Thymus (tissue), 11 donors: ENCODE data around the gene GARIN5A. TPM values are rescaled to one million over a fixed set of nuclear protein-coding genes. Genes with fewer than 3 reads are reported as not detected.

Experiments used
- DNase-seq, 9 donors: peaks; one replicate each; pipeline ENCODE4 v3.0.0-alpha.2; 2013; ENCODE audit warnings: low spot score in 9 of 9, low read depth in 6 of 9, missing footprints in 1 of 9
- H3K27ac ChIP-seq, 2 donors: one replicate each; pipeline ENCODE4 v1.5.1; 2013; ENCODE audit warnings: control low read depth in 1 of 2, low read depth in 1 of 2, low read length in 1 of 2, mild to moderate bottlenecking in 1 of 2, moderate library complexity in 1 of 2
- H3K27me3 ChIP-seq, 2 donors: one replicate each; pipeline ENCODE4 v1.5.1; 2013; ENCODE audit warnings: low read length in 1 of 2; ENCODE audit not compliant: control insufficient read depth in 2 of 2, insufficient read depth in 1 of 2
- H3K36me3 ChIP-seq, 2 donors: one replicate each; pipeline ENCODE4 v1.5.1; 2013; ENCODE audit warnings: low read length in 1 of 2, mild to moderate bottlenecking in 1 of 2, moderate library complexity in 1 of 2; ENCODE audit not compliant: control insufficient read depth in 2 of 2, insufficient read depth in 2 of 2
- H3K4me1 ChIP-seq, 2 donors: one replicate each; pipeline ENCODE4 v1.5.1; 2013; ENCODE audit warnings: low read length in 2 of 2; ENCODE audit not compliant: control insufficient read depth in 2 of 2, insufficient read depth in 2 of 2
- H3K4me3 ChIP-seq, 2 donors: one replicate each; pipeline ENCODE4 v1.5.1; 2013; ENCODE audit warnings: low read length in 2 of 2, control low read depth in 1 of 2, mild to moderate bottlenecking in 1 of 2
- H3K9me3 ChIP-seq, 2 donors: one replicate each; pipeline ENCODE4 v1.5.1; 2013; ENCODE audit warnings: low read length in 1 of 2, mild to moderate bottlenecking in 1 of 2; ENCODE audit not compliant: control insufficient read depth in 2 of 2, insufficient read depth in 1 of 2
- WGBS: extraction: QIAGEN DNeasy Blood & Tissue Kit; methylation state at CpG from one replicate; pipeline ENCODE4 v1.1.7; 2013; 5-methylcytosine and 5-hydroxymethylcytosine counted together
- polyA plus RNA-seq: library from polyadenylated mRNA; stranded (reverse); fragments of 200-250 nt; gene quantifications from one replicate; pipeline ENCODE4 v1.2.3, GENCODE V29; 2013
- total RNA-seq: library from RNA; stranded (reverse); fragments of 120-200 nt; gene quantifications from one replicate; pipeline ENCODE4 v1.2.4, GENCODE V29; 2013
- donor health status: healthy.

GARIN5A gene
- total and polyA plus RNA-seq, 2 donors, result 2.9 to 3.4 TPM

- H3K36me3 ChIP-seq, result no peaks in the 10 kb centered on the region
- no peak overlapping the region for H3K27ac ChIP-seq
- no peak overlapping the region for H3K4me3 ChIP-seq
- H3K9me3 ChIP-seq, result peaks cover 0 to 1% of the 10 kb centered on the region in 2 donors
- H3K27me3 ChIP-seq, result peaks cover 12 to 38% of the 10 kb centered on the region in 2 donors
- peaks cover 0 to 8% of the 10 kb centered on the region in 2 donors for H3K4me1 ChIP-seq
- DNase-seq, result no peak
- WGBS, result 70% methylated on average over 7 of the region's 7 CpGs
Observed at GRCh38 chr19:50425581-50425980, 51.1 kb downstream of the GARIN5A start.

- Histone ChIP-seq H3K27ac (no peak overlapping the region), H3K27me3 (peaks cover 12 to 38% of the 10 kb centered on the region in 2 donors), H3K36me3 (no peaks in the 10 kb centered on the region), H3K4me3 (no peak overlapping the region), H3K4me1 (peaks cover 0 to 10% of the 10 kb centered on the region in 2 donors), H3K9me3 (peaks cover 0 to 1% of the 10 kb centered on the region in 2 donors)
- DNase-seq, result no peak
- 94% methylated on average over 22 of the region's 22 CpGs for WGBS
Observed at GRCh38 chr19:50423279-50424113, 53.2 kb downstream of the GARIN5A start.

GRCh38 chr19:50422397-50423278 lies 54.0 kb downstream of the GARIN5A start:
- H3K27me3 ChIP-seq, result peaks cover 11 to 37% of the 10 kb centered on the region in 2 donors
- DNase-seq, result no peak
- no peak overlapping the region for H3K27ac ChIP-seq
- no peak overlapping the region for H3K4me3 ChIP-seq
- 94% methylated on average over 18 of the region's 18 CpGs for WGBS
- H3K36me3 ChIP-seq, result no peaks in the 10 kb centered on the region
- H3K4me1 ChIP-seq, result peaks cover 0 to 5% of the 10 kb centered on the region in 2 donors
- peaks cover 0 to 1% of the 10 kb centered on the region in 2 donors for H3K9me3 ChIP-seq

GRCh38 chr19:50420808-50421207 lies 55.8 kb downstream of the GARIN5A start:
- Histone ChIP-seq H3K36me3 (peaks cover 0 to 6% of the 10 kb centered on the region in 2 donors), H3K9me3 (peaks cover 0 to 1% of the 10 kb centered on the region in 2 donors), H3K27ac (no peak overlapping the region), H3K4me3 (no peak overlapping the region), H3K27me3 (peaks cover 9 to 30% of the 10 kb centered on the region in 2 donors), H3K4me1 (peaks cover 0 to 8% of the 10 kb centered on the region in 2 donors)
- 65% methylated on average over 3 of the region's 3 CpGs for WGBS
- DNase-seq, result no peak

GRCh38 chr19:50420127-50420526 lies 56.5 kb downstream of the GARIN5A start:
- Histone ChIP-seq H3K27ac (no peak overlapping the region), H3K4me1 (peaks cover 0 to 12% of the 10 kb centered on the region in 2 donors), H3K4me3 (peak overlapping the region in 1 of 2 donors; percentile 19), H3K27me3 (peaks cover 9 to 30% of the 10 kb centered on the region in 2 donors), H3K9me3 (peaks cover 0 to 1% of the 10 kb centered on the region in 2 donors), H3K36me3 (peaks cover 0 to 6% of the 10 kb centered on the region in 2 donors)
- DNase-seq, result no peak
- WGBS, result 54% methylated on average over 3 of the region's 3 CpGs

- H3K27me3 ChIP-seq, result peaks cover 9 to 30% of the 10 kb centered on the region in 2 donors
- 15% methylated on average over 8 of the region's 8 CpGs for WGBS
- peaks cover 0 to 1% of the 10 kb centered on the region in 2 donors for H3K9me3 ChIP-seq
- peaks cover 0 to 15% of the 10 kb centered on the region in 2 donors for H3K4me1 ChIP-seq
- H3K27ac ChIP-seq, result no peak overlapping the region
- no peak for DNase-seq
- peak overlapping the region in 1 of 2 donors; percentile 19 for H3K4me3 ChIP-seq
- H3K36me3 ChIP-seq, result peaks cover 0 to 6% of the 10 kb centered on the region in 2 donors
Observed at GRCh38 chr19:50419580-50420035, 57.0 kb downstream of the GARIN5A start.

GRCh38 chr19:50419022-50419579 lies 57.5 kb downstream of the GARIN5A start:
- Histone ChIP-seq H3K4me3 (peak overlapping the region in 1 of 2 donors; percentile 19), H3K9me3 (peaks cover 0 to 1% of the 10 kb centered on the region in 2 donors), H3K27ac (no peak overlapping the region), H3K27me3 (peaks cover 9 to 30% of the 10 kb centered on the region in 2 donors), H3K36me3 (peaks cover 0 to 6% of the 10 kb centered on the region in 2 donors), H3K4me1 (peaks cover 0 to 15% of the 10 kb centered on the region in 2 donors)
- DNase-seq, result no peak
- 18% methylated on average over 14 of the region's 14 CpGs for WGBS

- peaks cover 0 to 6% of the 10 kb centered on the region in 2 donors for H3K36me3 ChIP-seq
- peak within 1 kb of the TSS in 1 of 2 donors; percentile 19 for H3K4me3 ChIP-seq
- no peak for DNase-seq
- H3K9me3 ChIP-seq, result peaks cover 0 to 1% of the 10 kb centered on the region in 2 donors
- H3K4me1 ChIP-seq, result peaks cover 0 to 15% of the 10 kb centered on the region in 2 donors
- peaks cover 9 to 30% of the 10 kb centered on the region in 2 donors for H3K27me3 ChIP-seq
- H3K27ac ChIP-seq, result no peak within 1 kb of the TSS
- WGBS, result 58% methylated on average over 34 of the region's 34 CpGs
Observed at GRCh38 chr19:50418176-50419021, 58.2 kb downstream of the GARIN5A start, which contains the start of gene SPIB. Gene SPIB, plus strand, starts transcription at chr19:50418938. Its CDS starts 25 bp downstream, at chr19:50418963.
